SK-N-MC (cell line): Measurements from ENCODE around the gene TFDP2.

Experiments
- DNase-seq: peaks from one replicate; pipeline ENCODE4 v3.0.0-alpha.2; 2011; ENCODE audit warnings: low read depth, low spot score
- H3K27ac ChIP-seq: fragments of 200-600 bp; sonication (generic); 2 replicates; pipeline ENCODE4 v1.5.1; 2016; ENCODE audit warnings: mixed run types
- H3K36me3 ChIP-seq: fragments of 200-600 bp; sonication (generic); 2 replicates; pipeline ENCODE4 v1.6.1; 2017; ENCODE audit warnings: antibody characterized with exemption, low read length, mixed read lengths; ENCODE audit not compliant: insufficient read depth
- H3K4me3 ChIP-seq: fragments of 200-600 bp; sonication (generic); 2 replicates; pipeline ENCODE4 v1.5.1; 2016
- H3K9ac ChIP-seq: fragments of 200-600 bp; sonication (generic); 2 replicates; pipeline ENCODE4 v1.8.0; 2017; ENCODE audit warnings: mixed run types, mixed read lengths; ENCODE audit not compliant: insufficient read length
- H3K9me3 ChIP-seq: fragments of 200-600 bp; sonication (generic); 2 replicates; pipeline ENCODE4 v1.6.1; 2017; ENCODE audit warnings: low read depth, mild to moderate bottlenecking, antibody characterized with exemption, low read length, moderate library complexity, mixed read lengths
- EZH2 ChIP-seq: fragments of 200-600 bp; sonication (generic); IDR thresholded peaks from one replicate; pipeline ENCODE4 v1.6.1; 2017; ENCODE audit warnings: antibody characterized with exemption
- FOXP2 ChIP-seq: optimal IDR thresholded peaks from 2 replicates; pipeline ENCODE3; 2011; ENCODE audit warnings: mild to moderate bottlenecking, moderate library complexity; ENCODE audit not compliant: insufficient read depth; ENCODE audit errors: extremely low read length, control extremely low read depth
- POLR2AphosphoS5 ChIP-seq: IDR thresholded peaks from 2 replicates; pipeline ENCODE4 v1.6.1; 2012; ENCODE audit warnings: mild to moderate bottlenecking, low read depth, low read length, borderline replicate concordance

The TFDP2 gene

GRCh38 chr3:142134799-142135325, 14.5 kb downstream of the TFDP2 start:
- Histone ChIP-seq H3K27ac (no peak overlapping the region), H3K9ac (no peak overlapping the region), H3K36me3 (no peaks in the 10 kb centered on the region), H3K9me3 (no peaks in the 10 kb centered on the region), H3K4me3 (no peak overlapping the region)
- no peak for DNase-seq
- TF ChIP-seq POLR2AphosphoS5 = no peak
- TF ChIP-seq EZH2 = no peak
- no peak for TF ChIP-seq FOXP2

- Histone ChIP-seq H3K27ac (no peak overlapping the region), H3K9me3 (no peaks in the 10 kb centered on the region), H3K36me3 (no peaks in the 10 kb centered on the region), H3K4me3 (no peak overlapping the region), H3K9ac (no peak overlapping the region)
- DNase-seq = no peak
- TF ChIP-seq EZH2 = no peak
- TF ChIP-seq FOXP2 = no peak
- no peak for TF ChIP-seq POLR2AphosphoS5
Observed at GRCh38 chr3:142129516-142130171, 19.7 kb downstream of the TFDP2 start.

GRCh38 chr3:142127941-142128658, 21.2 kb downstream of the TFDP2 start:
- Histone ChIP-seq H3K27ac (no peak overlapping the region), H3K9me3 (no peaks in the 10 kb centered on the region), H3K36me3 (no peaks in the 10 kb centered on the region), H3K9ac (peak overlapping the region; percentile 6), H3K4me3 (no peak overlapping the region)
- no peak for DNase-seq
- TF ChIP-seq EZH2 = no peak
- no peak for TF ChIP-seq FOXP2
- TF ChIP-seq POLR2AphosphoS5 = no peak

- H3K36me3 ChIP-seq = no peaks in the 10 kb centered on the region
- no peak overlapping the region for H3K4me3 ChIP-seq
- H3K9ac ChIP-seq = no peak overlapping the region
- H3K27ac ChIP-seq = no peak overlapping the region
- no peak for DNase-seq
- TF ChIP-seq FOXP2 (no peak), EZH2 (no peak), POLR2AphosphoS5 (no peak)
- no peaks in the 10 kb centered on the region for H3K9me3 ChIP-seq
Observed at GRCh38 chr3:142124243-142124642, 25.1 kb downstream of the TFDP2 start.

- no peak overlapping the region for H3K9ac ChIP-seq
- DNase-seq = no peak
- no peaks in the 10 kb centered on the region for H3K9me3 ChIP-seq
- TF ChIP-seq FOXP2 (no peak), POLR2AphosphoS5 (no peak), EZH2 (no peak)
- no peak overlapping the region for H3K27ac ChIP-seq
- H3K36me3 ChIP-seq = no peaks in the 10 kb centered on the region
- H3K4me3 ChIP-seq = no peak overlapping the region
Observed at GRCh38 chr3:142120707-142121106, 28.6 kb downstream of the TFDP2 start.

GRCh38 chr3:142118911-142119310, 30.4 kb downstream of the TFDP2 start:
- Histone ChIP-seq H3K9me3 (no peaks in the 10 kb centered on the region), H3K4me3 (no peak overlapping the region), H3K36me3 (no peaks in the 10 kb centered on the region), H3K9ac (no peak overlapping the region), H3K27ac (no peak overlapping the region)
- no peak for DNase-seq
- TF ChIP-seq FOXP2 = no peak
- no peak for TF ChIP-seq EZH2
- TF ChIP-seq POLR2AphosphoS5 = no peak

GRCh38 chr3:142117056-142117851, 32.1 kb downstream of the TFDP2 start:
- TF ChIP-seq EZH2 (no peak), FOXP2 (no peak), POLR2AphosphoS5 (no peak)
- H3K9me3 ChIP-seq = no peaks in the 10 kb centered on the region
- no peak overlapping the region for H3K4me3 ChIP-seq
- no peak overlapping the region for H3K27ac ChIP-seq
- H3K36me3 ChIP-seq = no peaks in the 10 kb centered on the region
- no peak overlapping the region for H3K9ac ChIP-seq
- DNase-seq = no peak
